ENCODE measurements around the gene SGO2.
A peak's percentile ranks its signal among the peaks of the same experiment; 100 is the strongest.
"Not testable (repeated sequence)": the region's sequence is repeated elsewhere in the genome, so short reads cannot be mapped to it uniquely, and the experiment has no call there.

Gene SGO2

DNA sequence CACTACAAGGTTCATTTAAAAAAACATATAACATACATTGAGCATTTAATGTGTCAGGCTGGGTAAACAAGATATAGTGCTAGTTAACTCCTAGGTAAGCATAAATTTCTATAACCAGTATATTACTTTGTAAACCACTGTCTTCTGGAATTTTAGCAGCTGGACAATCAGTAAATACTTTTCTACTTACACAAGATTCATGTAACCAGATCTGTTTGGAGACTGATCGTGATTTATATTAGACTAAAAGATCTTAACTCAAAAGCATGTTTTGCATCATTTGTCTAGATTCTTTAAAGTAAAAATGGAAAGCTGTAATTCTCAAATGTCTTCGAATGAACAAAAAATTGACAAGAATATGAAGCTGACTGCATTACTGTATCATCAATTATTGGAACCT lies 941 bp upstream of the SGO2 start:
- no peak for DNase-seq

DNA sequence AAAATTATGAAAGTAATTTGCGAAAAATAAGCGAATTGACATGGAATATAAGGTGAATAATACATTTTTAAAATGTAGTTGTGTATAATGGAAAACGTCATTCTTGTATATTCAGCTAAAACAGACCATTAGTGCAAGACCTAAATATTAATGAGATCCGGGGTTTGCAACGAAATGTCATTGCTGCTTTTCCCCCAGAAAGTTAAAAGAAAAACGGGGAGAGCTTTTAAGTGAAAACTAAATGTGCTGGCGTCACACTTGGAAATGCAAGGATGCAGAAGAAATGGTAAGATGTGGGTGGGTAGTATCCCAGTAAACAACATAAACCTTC lies 491 bp upstream of the SGO2 start:
- no peak for DNase-seq

DNA sequence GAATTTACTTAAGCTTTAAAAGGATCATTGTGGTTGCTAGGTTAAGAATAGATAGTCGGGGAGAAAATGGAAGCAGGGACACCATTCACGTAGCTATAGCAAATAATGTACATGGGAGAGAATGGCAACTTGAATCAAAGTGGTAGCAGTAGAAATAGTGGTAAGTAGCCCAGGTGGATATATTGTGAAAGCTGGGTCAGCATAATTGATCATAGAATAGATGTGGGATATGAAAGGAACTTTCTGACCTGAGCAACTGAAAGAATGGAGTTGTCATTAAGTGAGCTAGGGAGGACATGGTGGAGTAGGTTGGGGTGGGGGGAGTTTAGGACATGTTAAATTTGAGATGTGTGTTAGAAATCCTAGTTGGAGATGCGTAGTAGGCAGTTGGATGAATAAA lies 2.2 kb downstream of the SGO2 start:
- no peak for DNase-seq

DNA sequence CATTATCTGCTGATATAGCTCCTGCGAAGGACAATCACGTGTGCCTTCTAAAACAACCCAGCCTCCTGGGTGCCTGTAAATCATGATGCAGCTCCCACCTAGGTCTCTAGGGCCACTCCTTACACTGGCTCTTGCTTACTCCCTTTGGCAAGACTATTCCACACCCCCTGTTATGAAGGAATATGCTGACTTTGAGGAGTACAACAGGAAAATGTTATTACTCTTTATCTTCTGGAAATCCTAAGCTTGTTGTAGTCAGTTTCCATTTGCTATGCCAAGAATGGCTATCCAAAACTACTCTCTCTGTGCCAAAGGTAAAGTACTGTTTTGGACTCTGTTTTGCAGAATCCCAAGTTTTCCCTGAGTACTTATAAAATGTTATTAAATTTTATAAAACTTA lies 7.7 kb downstream of the SGO2 start:
- no peak for DNase-seq

DNA sequence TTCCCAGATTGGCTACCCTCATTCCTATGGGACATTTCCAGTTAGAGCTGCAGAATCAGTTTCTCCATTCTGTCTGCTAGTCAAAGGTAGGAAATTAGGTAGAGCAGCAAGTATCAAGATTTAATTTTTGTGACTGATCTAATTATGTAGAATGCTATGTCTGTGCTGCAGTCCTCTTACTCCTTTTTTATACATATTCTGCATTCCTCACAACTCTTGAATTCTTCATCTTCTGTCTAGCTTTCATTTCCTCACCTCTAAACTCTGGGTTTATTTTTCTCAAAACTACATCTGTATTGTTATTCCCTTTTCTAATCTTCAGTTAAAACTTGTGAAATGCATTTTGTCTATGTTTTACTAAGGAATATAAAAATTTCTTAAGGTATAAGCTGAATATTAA lies 8.6 kb downstream of the SGO2 start:
- no peak for DNase-seq

DNA sequence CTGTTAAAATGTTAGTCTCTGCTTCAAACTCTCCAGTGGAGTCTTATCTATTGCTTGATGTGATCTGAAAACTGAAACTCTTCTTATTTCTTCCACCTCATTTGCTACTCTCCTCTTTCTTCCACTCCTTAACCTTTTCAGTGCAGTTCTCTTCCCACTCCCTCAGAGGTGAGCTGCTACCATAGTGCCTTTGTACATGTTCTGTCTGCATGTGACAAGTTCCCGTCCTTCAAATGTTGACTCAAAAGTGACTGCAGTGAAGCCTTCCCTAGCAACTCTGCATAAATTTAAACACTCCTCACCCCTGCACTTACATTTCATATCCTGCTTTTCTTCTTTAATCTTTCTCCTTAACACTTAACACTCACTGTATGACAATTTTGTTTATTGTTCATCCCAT lies 12.1 kb downstream of the SGO2 start:
- DNase-seq, result no peak

DNA sequence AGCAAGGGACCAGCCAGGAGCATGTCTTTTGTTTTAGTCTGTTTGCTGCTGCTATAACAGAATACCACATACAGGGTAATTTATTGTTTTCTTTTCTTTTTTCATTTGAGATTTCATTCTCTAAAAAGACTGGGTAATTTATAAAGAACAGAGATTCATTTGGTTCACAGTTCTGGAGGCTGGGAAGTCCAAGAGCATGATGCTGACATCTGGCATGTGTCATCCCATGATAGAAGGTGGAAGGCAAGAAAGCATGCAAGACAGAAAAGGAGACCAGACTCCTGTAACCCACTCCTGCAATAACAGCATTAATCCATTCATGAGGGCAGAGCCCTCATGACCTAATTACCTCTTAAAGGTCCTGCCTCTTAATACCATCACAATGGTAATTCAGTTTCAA lies 14.8 kb downstream of the SGO2 start:
- no peak for DNase-seq

DNA sequence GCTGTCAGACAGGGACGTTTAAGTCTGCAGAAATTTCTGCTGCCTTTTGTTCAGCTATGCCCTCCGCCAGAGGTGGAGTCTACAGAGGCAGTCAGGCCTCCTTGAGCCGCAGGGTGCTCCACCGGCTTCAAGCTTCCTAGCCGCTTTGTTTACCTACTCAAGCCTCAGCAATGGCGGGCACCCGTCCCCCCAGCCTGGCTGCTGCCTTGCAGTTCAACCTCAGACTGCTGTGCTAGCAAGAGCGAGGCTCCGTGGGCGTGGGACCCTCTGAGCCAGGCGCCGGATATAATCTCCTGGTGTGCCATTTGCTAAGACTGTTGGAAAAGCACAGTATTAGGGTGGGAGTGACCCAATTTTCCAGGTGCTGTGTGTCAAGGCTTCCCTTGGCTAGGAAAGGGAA lies 40.6 kb downstream of the SGO2 start:
- DNase-seq, result not testable (repeated sequence)

DNA sequence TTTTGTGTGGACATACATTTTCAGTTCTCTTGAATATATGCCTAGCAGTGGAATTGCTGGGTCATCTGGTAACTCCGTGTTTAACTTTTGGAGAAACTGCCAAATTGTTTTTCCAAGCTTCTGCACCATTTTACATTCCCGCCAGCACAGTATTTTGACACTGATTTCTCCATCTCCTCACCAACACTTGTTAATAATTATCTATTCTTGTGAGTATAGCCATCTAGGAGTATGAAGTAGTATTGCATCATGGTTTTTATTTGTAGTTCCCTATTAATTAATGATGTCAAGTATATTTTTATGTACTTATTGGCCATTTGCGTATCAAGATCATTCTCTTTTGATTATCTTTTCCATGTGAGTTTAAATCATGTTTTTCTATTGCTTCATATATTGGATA lies 41.9 kb downstream of the SGO2 start:
- DNase-seq, result no peak

DNA sequence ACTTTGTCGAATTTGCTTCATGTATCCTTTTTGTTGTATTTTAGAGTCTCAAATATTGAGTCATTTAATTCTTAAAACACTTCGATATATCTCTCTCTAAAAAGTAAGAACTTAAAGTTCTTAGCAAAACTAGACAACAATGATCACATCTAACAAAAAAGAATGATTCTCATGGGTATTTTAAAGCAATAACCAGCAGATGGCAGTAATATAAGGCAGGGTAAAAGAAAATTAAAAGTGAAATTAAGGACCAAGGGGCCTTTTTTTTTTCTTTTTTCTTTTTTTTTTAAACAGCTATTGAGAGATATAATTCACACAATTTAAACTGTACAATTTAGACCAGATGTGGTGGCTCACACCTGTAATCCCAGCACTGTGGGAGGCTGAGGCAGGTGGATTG lies 50.0 kb downstream of the SGO2 start:
- DNase-seq, result peak in 1 of 5 donors; percentile 9

DNA sequence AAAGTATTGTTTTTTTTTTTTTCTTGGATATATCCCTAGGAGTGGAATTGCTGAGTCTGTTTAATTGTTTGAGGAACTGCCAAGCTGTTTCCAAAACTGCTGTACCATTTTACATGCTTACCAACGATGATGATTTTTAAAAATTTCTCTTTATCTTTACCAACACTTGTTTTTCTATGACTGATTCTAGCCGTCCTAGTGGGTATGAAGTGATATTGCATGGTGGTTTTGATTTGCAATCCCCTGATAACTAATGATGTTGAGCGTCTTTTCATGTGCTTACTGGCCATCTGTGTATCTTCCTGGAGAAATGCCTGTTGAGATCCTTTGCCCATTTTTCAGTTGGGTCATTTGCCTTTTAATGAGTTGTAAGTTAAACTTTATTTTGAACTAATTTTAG lies 51.0 kb downstream of the SGO2 start:
- no peak for DNase-seq

DNA sequence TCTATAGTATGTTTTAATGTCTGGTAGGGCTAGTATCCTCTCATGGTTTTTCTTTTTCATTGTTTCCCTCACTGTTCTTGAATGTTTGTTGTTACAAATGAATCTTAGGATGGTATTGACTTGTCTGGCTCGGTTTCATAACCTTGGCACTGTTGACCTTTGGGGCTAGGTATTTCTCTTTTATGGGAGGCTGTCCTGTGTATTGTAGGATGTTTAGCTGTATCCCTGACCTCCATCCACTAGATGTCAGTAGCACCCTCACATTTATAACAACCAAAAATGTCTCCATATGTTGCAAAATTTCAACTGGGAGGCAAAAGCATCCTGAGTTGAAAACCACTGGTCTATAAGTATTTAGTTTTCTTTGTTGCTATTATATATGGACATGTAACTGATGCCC lies 52.8 kb downstream of the SGO2 start:
- peak in 1 of 5 donors; percentile 23 for DNase-seq

DNA sequence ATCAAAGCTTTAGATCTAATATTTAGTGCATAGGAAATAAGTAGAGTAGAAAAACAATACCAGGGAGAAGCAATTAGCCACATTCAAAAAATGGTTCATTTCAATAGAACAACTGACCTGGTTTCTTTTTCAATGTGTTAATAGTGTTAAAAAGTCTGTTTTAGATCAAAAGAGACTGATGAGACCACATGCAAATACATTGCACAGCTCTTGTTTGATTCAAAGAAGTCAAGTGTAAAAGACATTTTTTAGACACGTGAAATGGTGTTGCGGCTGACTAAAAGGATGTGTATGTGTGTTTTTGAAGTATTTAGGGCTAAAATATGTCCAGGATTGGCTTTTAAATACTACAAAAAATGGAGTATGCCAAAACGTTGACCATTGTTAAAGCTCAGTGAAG lies 58.6 kb downstream of the SGO2 start:
- no peak for DNase-seq

DNA sequence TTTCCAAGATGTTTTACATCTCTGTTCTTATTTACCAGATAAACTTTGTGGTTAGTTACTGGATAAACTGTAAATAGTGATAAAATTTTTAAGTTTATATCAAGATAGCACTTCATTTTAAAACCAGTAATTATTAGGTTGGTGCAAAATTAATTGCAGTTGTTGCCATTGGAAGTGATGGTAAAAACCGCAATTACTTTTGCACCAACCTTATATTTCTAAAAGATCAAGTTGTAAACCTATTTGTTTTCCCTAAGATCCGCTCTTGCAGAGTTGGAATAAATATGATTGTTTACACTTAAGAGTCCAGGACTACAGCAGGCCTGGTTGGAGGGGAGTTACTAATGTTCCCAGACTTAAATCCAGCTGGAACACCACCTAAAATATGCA lies 59.3 kb downstream of the SGO2 start:
- no peak for DNase-seq

DNA sequence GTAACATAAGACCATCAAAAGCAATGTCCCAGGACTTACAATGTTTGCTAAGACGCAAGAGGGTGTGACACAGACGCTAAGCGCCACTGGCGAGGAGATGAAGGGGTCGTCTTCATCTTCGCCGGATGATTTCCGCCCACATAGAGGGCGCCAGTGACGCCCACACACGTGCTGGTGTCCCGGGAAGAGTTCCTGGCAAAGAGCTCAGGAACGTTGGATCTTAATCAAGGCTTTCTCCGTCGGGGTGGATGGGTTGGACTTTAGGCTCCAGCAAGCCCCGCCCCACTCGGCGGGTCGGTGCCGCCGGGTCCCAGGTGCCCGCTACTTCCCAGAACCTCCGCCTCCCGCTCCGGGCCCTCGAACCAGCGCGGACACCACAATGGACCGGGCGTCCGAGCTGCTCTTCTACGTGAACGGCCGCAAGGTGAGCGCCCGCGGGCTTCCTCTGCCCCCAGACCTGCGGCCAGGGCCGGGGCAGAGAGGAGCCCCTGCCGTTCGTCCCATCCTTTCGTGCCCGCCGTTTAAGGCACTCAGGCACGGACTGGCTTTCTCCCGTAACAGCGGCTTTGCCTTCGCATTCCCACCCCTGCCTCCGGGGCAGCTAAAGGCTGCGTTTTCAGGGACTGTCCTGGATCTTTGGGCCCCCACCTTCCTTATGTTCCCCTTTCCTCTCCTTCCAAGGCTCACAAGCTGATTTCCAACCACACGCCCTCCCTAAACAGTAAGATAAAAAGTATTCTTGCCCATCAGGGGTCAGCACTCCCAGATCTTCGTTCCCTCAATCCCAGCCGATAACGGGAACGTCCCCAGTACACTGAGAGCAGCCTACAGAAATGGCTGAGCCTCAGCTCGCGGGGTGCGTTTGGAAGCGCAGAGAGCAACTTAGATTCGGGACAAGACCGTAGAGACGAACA lies 60.0 kb downstream of the SGO2 start, which contains the start of gene AOX1:
AOX1 (plus strand) TSS at position 285 of the 914 bp plus-strand sequence; CDS start at position 380, 95 bp downstream.
- peak in 1 of 5 donors; percentile 7 for DNase-seq

DNA sequence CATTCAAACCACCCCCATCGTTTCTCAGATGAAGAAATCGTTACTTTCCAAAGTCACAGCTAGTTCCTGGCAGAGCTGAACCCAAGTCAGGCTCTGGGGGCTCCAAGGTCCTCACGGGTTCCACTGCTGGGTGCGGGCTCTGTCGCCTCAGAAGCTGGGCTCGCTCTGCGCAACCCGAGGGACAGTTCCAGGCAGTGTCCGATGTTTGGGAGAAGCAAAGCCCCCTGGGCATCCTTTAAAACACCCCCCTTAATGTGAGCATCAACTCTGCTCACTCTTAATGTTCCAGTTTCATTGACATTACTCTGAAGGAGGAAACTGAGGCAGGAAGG lies 60.6 kb downstream of the SGO2 start:
- no peak for DNase-seq

DNA sequence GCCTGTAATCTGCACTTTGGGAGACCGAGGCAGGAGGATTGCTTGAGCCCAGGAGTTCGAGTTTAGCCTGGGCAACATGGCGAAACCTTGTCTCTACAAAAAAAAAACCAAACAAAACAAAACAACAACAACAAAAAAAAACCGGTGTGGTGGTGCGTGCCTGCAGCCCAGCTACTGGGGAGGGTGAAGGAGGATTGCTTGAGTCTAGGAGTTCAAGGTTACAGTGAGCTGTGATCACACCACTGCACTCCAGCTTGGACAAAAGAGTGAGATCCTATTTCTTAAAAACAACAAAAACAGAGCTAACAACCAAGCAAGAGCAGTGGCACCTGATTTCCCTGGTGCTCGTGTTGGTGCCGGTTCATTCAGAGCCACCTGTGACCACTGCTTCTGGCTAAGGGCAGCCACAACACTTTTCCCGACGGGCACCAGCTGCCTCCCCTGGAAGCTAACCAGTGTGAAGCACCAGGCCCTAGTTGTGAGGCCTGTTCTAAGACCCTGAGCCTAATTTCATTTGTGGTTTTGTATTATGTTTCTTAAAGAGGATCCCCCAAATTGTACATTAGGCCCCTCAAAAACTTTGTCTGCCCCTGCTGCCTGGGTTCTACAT lies 61.1 kb downstream of the SGO2 start:
- no peak for DNase-seq

DNA sequence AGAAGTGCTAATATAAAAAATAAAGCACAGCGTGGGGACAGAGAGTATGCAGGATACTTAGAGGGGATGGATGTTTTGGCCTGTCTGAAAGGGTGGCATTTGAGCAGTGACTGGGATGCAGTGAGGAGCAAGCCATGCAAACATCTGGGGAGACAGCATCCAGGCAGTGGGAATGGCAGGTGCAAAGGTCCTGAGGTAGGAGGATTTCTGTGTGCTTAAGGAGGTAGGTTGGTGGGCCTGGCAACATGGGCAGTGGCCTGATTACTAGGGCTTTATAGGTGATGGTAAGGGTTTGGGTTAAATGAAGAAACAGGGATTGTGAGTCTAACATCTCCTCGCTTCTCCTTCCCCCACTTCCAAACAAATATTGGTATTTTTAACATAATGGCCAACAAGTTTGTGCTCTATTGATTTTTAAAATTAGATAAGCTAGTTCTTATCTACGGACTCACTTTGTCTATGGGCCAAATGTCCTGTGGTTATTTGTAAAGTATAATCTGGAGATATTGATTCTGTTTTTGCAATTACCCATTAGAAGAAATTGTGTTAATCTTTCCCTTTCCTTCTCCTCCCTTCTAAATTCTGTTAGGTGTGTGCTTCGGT lies 62.2 kb downstream of the SGO2 start:
- DNase-seq, result no peak

DNA sequence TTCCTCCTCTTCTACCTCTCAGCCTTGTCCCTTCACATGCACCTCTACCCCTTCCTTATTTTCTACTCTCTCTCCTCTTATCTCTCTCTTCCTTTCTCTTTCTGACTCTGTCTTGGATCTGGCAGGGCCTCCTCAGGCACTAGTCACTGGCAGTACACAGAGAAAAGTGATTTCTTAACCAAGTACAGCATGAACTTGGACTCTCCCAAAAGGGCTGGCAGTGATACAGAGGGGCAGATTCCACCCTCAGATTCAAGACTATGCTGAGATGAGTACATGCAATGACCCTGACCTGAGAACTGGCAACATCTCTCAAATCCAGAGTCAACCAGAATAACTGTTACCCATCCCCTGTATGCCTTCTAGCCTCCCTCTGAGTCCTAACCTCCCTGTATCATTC lies 64.1 kb downstream of the SGO2 start:
- DNase-seq, result no peak

DNA sequence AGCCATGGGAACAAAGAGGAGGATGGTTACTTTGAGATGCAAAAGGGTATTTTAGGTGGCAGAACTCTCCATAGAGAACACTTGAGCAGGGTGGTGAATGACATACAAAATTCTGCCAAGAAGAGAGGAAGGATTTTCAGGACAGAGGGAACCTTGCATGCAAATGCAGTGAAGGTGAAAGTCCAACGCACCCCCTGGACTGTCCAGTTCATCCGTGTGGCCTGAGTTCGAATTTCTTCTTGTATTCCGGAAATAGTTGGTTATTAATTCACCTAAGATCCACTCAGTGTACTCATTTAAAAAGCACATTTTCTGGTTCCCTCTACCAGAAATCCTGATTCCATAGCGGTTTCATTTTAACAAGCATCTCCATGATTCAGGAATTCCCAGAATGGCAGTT lies 65.3 kb downstream of the SGO2 start:
- DNase-seq, result no peak

DNA sequence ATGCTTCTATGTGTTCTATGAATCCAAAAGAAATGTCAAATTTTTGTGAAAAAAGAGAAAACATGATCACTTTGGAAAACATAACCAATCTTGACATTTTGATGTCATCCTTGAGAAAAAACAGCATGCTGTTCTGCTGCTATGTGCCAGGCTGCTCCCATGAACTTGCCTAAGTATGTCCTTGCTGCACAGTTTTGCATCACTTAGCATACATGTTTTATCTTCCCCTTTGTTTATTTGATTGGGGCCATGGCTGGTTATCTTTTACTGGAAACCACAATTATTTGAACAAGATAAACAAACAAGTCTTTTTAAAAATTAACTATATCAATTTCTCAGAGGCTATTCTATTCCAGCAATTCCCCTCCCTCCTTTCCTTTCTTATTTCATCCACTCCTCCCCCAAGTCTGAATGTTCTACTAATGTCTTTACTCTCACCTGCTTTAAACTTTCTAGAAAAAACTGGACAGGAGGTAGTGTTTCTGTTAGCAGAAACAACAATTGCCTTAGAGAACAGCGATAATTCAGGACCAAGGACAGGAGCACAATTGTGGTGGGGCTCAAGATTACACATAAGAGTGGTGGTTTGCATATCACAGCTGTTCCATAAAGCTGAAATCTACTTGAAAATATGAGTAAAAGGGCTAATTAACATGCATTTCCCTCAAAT lies 66.5 kb downstream of the SGO2 start:
- no peak for DNase-seq

DNA sequence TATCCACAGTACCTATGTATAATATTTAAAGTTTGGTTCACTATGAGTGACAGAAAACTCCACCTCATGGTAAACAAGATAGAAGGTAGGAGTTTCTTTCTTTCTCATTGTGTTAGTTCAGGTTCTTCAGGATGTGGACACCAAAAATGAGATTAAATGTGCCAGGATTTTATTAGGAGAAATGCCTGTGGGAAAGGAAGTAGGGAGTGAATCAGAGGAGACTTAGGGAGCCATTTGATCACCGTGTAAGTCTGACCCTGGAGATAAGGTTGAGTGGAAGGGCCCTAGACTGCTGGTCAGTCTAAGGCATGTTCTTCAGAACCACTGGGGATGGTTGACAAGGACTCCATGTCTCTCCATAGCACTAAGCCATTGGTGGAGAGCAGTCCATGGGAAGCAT lies 67.9 kb downstream of the SGO2 start:
- no peak for DNase-seq

DNA sequence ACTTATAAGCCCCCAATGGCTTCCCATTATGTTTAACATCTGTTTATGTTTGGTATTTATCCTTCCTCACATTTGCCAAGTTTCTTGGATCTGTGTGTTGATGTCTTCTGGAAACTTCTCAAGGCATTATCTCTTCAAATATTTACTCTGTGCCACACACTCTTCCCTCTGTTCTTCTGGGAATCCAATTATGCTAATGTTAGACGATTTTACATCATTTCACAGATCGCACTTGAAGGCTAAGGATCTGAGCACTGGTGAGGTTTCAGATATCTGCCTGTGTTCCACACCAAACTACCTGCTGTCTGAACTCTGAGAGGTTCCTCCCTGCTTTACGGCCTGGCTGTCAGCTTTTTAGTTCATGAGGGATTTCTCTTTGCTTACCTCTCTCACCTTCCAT lies 69.9 kb downstream of the SGO2 start:
- DNase-seq, result no peak

All from T-helper 1 cell (primary cell).